GM10266 (cell line): ENCODE measurements around the gene WNT6.

Experiments
- DNase-seq: peaks from one replicate; pipeline ENCODE4 v3.0.0; 2012; ENCODE audit errors: extremely low spot score
- CTCF ChIP-seq: IDR thresholded peaks from 2 replicates; pipeline ENCODE4 v1.5.1; 2012; ENCODE audit warnings: mild to moderate bottlenecking, low read depth; ENCODE audit not compliant: control insufficient read depth, insufficient read depth; ENCODE audit errors: missing control alignments

Gene WNT6

GRCh38 chr2:218859556-218859987 lies at the start of gene WNT6:
WNT6 (plus strand) TSS chr2:218859805; CDS start chr2:218860038, 233 bp downstream.
- no peak for DNase-seq
- TF ChIP-seq CTCF, result no peak

- DNase-seq, result no peak
Measured at GRCh38 chr2:218810256-218810655, 49.3 kb upstream of the WNT6 start.

GRCh38 chr2:218811382-218811781 lies 48.2 kb upstream of the WNT6 start:
- no peak for TF ChIP-seq CTCF
- no peak for DNase-seq

More at GRCh38 chr2:218810256-218810655, 49.3 kb upstream of the WNT6 start:
- no peak for TF ChIP-seq CTCF

- TF ChIP-seq CTCF, result no peak
- DNase-seq, result no peak
Measured at GRCh38 chr2:218812096-218812815, 47.3 kb upstream of the WNT6 start.

GRCh38 chr2:218812861-218813260 lies 46.7 kb upstream of the WNT6 start:
- no peak for DNase-seq
- TF ChIP-seq CTCF, result no peak

- no peak for DNase-seq
- TF ChIP-seq CTCF, result no peak
Measured at GRCh38 chr2:218813771-218814460, 45.7 kb upstream of the WNT6 start.

- no peak for TF ChIP-seq CTCF
- DNase-seq, result no peak
Measured at GRCh38 chr2:218814540-218815243, 44.9 kb upstream of the WNT6 start.
